Stomach (tissue), 9 donors: ENCODE measurements around the gene SEMA5A. TPM values are rescaled to one million over a fixed set of nuclear protein-coding genes. Genes with fewer than 3 reads are reported as not detected.

Experiments used
- DNase-seq, 2 donors: peaks; one replicate each; pipeline versions ENCODE4 v3.0.0 to v3.0.0-alpha.2; 2013 to 2019
- H3K27ac ChIP-seq, 5 donors: fragments of 200-600 bp in 4 of 5; sonication (generic) in 4 of 5; one replicate each; pipeline ENCODE4 v1.5.1; 2013 to 2019; ENCODE audit warnings: mild to moderate bottlenecking in 1 of 5, moderate library complexity in 1 of 5
- H3K27me3 ChIP-seq, 3 donors: fragments of 200-600 bp; sonication (generic); one replicate each; pipeline ENCODE4 v1.5.1; 2017 to 2019; ENCODE audit warnings: mixed run types in 1 of 3
- H3K36me3 ChIP-seq, 4 donors: fragments of 200-600 bp; sonication (generic); 1 replicate in 3 of 4; 2 replicates in 1 of 4; pipeline ENCODE4 v1.5.1; 2016 to 2019
- H3K4me1 ChIP-seq, 4 donors: fragments of 200-600 bp; sonication (generic); one replicate each; pipeline ENCODE4 v1.5.1; 2016 to 2019
- H3K4me3 ChIP-seq, 4 donors: fragments of 200-600 bp; sonication (generic) in 3 of 4; one replicate each; pipeline ENCODE4 v1.5.1; 2016 to 2019; ENCODE audit warnings: mild to moderate bottlenecking in 1 of 4
- H3K9me3 ChIP-seq, 4 donors: fragments of 200-600 bp; sonication (generic); one replicate each; pipeline ENCODE4 v1.5.1; 2016 to 2019
- CTCF ChIP-seq, 7 experiments: fragments of 450-650 bp in 4 of 7; fragments of 200-600 bp in 3 of 7; sonication (generic) in 3 of 7; IDR thresholded peaks; one replicate each; pipeline ENCODE4 v1.5.1; 2016 to 2019; ENCODE audit warnings: antibody characterized with exemption in 7 of 7, control low read depth in 2 of 7, mild to moderate bottlenecking in 1 of 7
- EP300 ChIP-seq: sonication (generic); formaldehyde crosslinking; IDR thresholded peaks from one replicate; pipeline ENCODE4 v1.6.1; 2017; ENCODE audit warnings: antibody characterized with exemption
- POLR2A ChIP-seq, 4 donors: fragments of 450-650 bp; IDR thresholded peaks; one replicate each; pipeline ENCODE4 v1.6.1; 2016; ENCODE audit warnings: antibody characterized with exemption in 4 of 4, control low read depth in 2 of 4, mild to moderate bottlenecking in 1 of 4, moderate library complexity in 1 of 4
- POLR2AphosphoS5 ChIP-seq, 3 donors: sonication (generic); formaldehyde crosslinking; IDR thresholded peaks; one replicate each; pipeline ENCODE4 v1.6.1; 2016; ENCODE audit warnings: antibody characterized with exemption in 3 of 3
- WGBS, 5 donors: extraction: QIAGEN DNeasy Blood & Tissue Kit in 3 of 5; methylation state at CpG; one replicate each; pipeline versions ENCODE4 v1.1.5 to v1.1.7; 2013 to 2018; 5-methylcytosine and 5-hydroxymethylcytosine counted together
- intact Hi-C: fragments of 100-400 bp; cut with DNase I; formaldehyde crosslinking; loops from one replicate; pipeline ENCODE4 v1.15.1; 2023; ENCODE audit warnings: low total_unique reads
- polyA plus RNA-seq, 3 donors: library from polyadenylated mRNA; stranded (reverse); fragments of 200-250 nt; gene quantifications; one replicate each; pipeline ENCODE4 v1.2.3, GENCODE V29; 2013
- total RNA-seq, 5 donors: library from RNA; depleted of rRNA; stranded (reverse); fragments of >200 nt; gene quantifications; one replicate each; pipeline versions ENCODE4 v1.1.0 to v1.2.3, GENCODE V29; 2014 to 2016
- donor health status: healthy with polysubstance abuse.
- donor health status: Bipolar disorder and iron deficiency.
- donor health status: healthy.

The SEMA5A gene
- total and polyA plus RNA-seq, 8 donors = 0.62 to 26.4 (median 3.2) TPM

- H3K27me3 ChIP-seq = no peaks in the 10 kb centered on the region
- H3K27ac ChIP-seq = no peak overlapping the region
- DNase-seq = peak in 1 of 2 donors; percentile 22
- no peaks in the 10 kb centered on the region for H3K36me3 ChIP-seq
- H3K4me3 ChIP-seq = no peak overlapping the region
- H3K4me1 ChIP-seq = no peaks in the 10 kb centered on the region
- H3K9me3 ChIP-seq = no peaks in the 10 kb centered on the region
- WGBS, 5 donors = 50 to 63% (median 60%) methylated on average over 5 of the region's 5 CpGs
- TF ChIP-seq POLR2AphosphoS5 (IDR thresholded peaks at IDR 0.05) (no peak), POLR2A (IDR thresholded peaks at IDR 0.05) (no peak), EP300 (no peak), CTCF (IDR thresholded peaks at IDR 0.05) (no peak)
- intact Hi-C loops = no loop called here
Measured at GRCh38 chr5:9168791-9169556, 376.9 kb downstream of the SEMA5A start.

DNA sequence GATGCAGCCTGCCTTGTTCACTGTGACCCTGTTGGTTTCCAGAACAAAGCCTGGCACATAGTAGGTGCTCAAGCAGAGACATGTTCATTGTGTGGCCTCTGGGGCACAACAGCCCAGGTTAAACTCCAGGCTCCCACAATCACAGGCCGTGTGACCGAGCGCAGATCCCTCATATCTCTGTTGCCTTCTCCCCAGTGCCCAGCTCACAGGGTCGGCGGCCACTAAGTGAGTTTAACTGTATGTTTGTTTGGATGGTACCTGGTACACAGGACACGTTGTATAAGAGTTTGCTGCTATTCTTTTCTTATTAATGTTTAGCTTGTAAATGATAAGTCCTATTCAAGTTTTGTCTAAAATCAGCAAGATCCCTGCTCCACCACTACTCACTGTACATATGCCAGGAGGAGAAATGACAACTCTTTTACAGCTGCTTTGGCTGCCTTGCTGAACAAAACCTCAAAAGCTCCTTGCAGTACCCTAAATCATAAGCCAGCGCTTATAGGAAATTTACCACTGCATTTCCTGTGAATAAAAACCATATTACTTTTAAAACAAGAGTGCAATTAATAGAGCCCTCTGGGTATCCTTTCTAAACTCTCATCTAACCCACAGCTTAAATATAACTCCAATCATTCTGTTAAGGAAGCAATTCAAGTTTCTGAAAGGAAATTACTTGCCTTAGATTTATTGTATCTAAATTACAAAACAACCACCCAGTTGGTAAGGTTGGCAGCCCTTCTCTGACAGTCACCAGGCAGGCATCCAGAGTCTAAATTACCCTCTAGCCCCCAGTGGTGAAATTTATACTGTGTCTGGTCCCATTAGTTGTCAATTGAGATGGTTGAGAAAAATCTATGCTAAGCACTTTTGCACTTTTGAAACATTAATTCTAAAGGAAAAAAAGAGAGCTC, 379.4 kb downstream of the SEMA5A start:
- H3K27me3 ChIP-seq = no peaks in the 10 kb centered on the region
- H3K36me3 ChIP-seq = no peaks in the 10 kb centered on the region
- H3K9me3 ChIP-seq = no peaks in the 10 kb centered on the region
- intact Hi-C loops = no loop called here
- H3K4me1 ChIP-seq = no peaks in the 10 kb centered on the region
- H3K4me3 ChIP-seq = no peak overlapping the region
- TF ChIP-seq EP300 (no peak), POLR2A (IDR thresholded peaks at IDR 0.05) (no peak), POLR2AphosphoS5 (IDR thresholded peaks at IDR 0.05) (no peak), CTCF (IDR thresholded peaks at IDR 0.05) (no peak)
- no peak for DNase-seq
- no peak overlapping the region for H3K27ac ChIP-seq
- 63 to 82% (median 74%) methylated on average over 7 of the region's 7 CpGs for WGBS, 5 donors

DNA sequence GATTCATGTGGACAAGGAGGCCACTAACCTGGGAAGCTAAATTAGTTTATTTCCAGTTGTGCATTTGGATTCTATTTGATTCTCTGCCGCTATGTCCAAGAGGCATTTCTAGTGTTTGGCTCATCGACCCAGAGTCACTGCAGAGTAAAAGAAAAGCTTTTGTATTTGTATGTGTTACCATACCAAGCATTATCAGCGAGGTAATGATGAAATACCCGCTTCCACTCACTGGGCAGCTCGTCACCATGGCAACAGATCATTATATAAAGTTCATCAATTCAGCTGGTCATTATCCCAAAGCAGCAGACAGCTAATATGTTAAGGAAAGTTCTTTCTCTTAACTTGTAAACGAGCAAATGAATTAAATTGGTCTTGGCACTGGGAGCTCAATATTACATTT, 380.3 kb downstream of the SEMA5A start:
- intact Hi-C loops = no loop called here
- Histone ChIP-seq H3K4me3 (no peak overlapping the region), H3K4me1 (no peaks in the 10 kb centered on the region), H3K27me3 (no peaks in the 10 kb centered on the region), H3K27ac (no peak overlapping the region), H3K9me3 (no peaks in the 10 kb centered on the region), H3K36me3 (no peaks in the 10 kb centered on the region)
- no peak for DNase-seq
- WGBS, 5 donors = 61 to 77% (median 71%) methylated on average over 6 of the region's 6 CpGs
- TF ChIP-seq CTCF (IDR thresholded peaks at IDR 0.05) (no peak), POLR2A (IDR thresholded peaks at IDR 0.05) (no peak)

DNA sequence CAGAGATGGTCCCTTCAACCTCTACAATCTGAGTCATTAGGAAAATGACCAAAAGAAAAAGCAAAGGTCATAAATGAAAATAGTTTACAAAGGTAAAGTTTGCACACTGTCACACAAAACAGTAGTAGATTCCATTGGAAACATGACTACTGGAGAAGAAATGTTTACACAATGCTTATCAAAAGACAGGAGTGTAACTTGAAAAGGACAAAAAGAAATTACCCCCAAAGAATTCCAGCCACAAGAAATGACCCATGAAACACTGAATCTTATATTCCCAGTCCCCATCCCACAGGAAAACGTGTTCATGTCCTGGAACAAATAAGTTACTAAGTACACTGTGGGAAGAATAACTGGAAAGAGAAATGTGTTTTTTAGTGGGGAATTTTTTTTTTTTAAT, 385.1 kb downstream of the SEMA5A start:
- Histone ChIP-seq H3K36me3 (no peaks in the 10 kb centered on the region), H3K27ac (no peak overlapping the region), H3K4me3 (no peak overlapping the region), H3K4me1 (no peaks in the 10 kb centered on the region), H3K27me3 (no peaks in the 10 kb centered on the region), H3K9me3 (no peaks in the 10 kb centered on the region)
- 19 to 53% (median 39%) methylated on average over 1 of the region's 1 CpG for WGBS, 5 donors
- TF ChIP-seq EP300 (no peak), POLR2A (IDR thresholded peaks at IDR 0.05) (no peak), CTCF (IDR thresholded peaks at IDR 0.05) (no peak), POLR2AphosphoS5 (IDR thresholded peaks at IDR 0.05) (no peak)
- intact Hi-C loops = no loop called here
- no peak for DNase-seq
